Measurements from ENCODE around the gene SORBS1. TPM values are rescaled to one million over a fixed set of nuclear protein-coding genes. Genes with fewer than 3 reads are reported as not detected.

Gene SORBS1
- total and polyA plus RNA-seq, 9 of the 15 experiments (the other 6 are each of a cell fraction or from before 2014, with no cell fraction given): 2.0 to 13.3 (median 6.5) TPM

DNA sequence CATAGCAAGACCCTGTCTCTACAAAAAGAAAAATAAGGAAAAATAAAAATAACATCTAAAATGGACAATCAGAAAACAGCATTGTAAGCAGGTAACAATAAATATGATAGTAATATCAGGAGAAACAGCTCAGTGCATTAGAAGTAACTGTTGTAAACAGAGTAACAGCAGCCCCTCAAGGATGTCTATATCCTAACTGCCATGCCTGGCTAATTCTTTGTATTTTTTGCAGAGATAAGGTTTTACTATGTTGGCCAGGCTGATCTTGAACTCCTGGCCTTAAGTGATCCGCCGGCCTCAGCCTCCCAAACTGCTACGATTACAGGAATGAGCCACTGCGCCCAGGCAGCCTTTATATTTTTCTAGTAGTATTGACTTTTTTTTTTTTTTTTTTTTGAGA is 7.5 kb downstream of the SORBS1 start:
- no peak overlapping the region for H2AFZ ChIP-seq (ENCODE audit: low read depth, low read length)
- BruUV-seq (replicated peaks): no TSS peak
- no peak for DNase-seq (ENCODE audit: extremely low read depth in 1 of 4, low spot score in 3 of 4)
- intact Hi-C loops (cut with micrococcal nuclease): no loop called here
- H3K9ac ChIP-seq (ENCODE audit: insufficient read depth in 1 of 2, low read depth in 2 of 2, low read length in 2 of 2): no peak overlapping the region
- no peak overlapping the region for H3K4me2 ChIP-seq (ENCODE audit: insufficient read depth, low read length)
- H4K20me1 ChIP-seq (replicated peaks; ENCODE audit: control insufficient read depth, insufficient read depth, low read length): no peaks in the 10 kb centered on the region
- ATAC-seq: peak; percentile 32; the same call in 1 of the 3 replicates
- in situ Hi-C loops (cut with MboI): no loop called here
- FAIRE-seq: no peak
- H3K36me3 ChIP-seq (ENCODE audit: control insufficient read depth, insufficient read depth, low read length): no peaks in the 10 kb centered on the region
- no peaks in the 10 kb centered on the region for H3K27me3 ChIP-seq (ENCODE audit: control insufficient read depth in 2 of 2, insufficient read depth in 2 of 2, low read length in 2 of 2)
- no peaks in the 10 kb centered on the region for H3K79me2 ChIP-seq (ENCODE audit: control insufficient read depth, insufficient read depth, low read length)
- H3K4me3 ChIP-seq: no peak overlapping the region
- WGBS (ENCODE audit: insufficient coverage, low coverage, missing lambda C conversion rate): 21% methylated on average over 4 of the region's 4 CpGs
- no peaks in the 10 kb centered on the region for H3K9me3 ChIP-seq (replicated peaks; ENCODE audit: control insufficient read depth, insufficient read depth, low read depth, low read length)
- H3K27ac ChIP-seq (ENCODE audit: extremely low read depth, low read depth, low read length): no peak overlapping the region
- H3K9me1 ChIP-seq (ENCODE audit: control insufficient read depth, insufficient read depth, low read length): no peaks in the 10 kb centered on the region
- ChIA-PET POLR2A (interaction anchor here (2.2 kb wide), 1 partner anchor 11 kb away, joined by 7 read pairs; no protein-coding TSS in a partner anchor), CTCF (ENCODE audit: low intra/inter-chr PET ratio) (no interaction called here)
- H3K4me1 ChIP-seq (replicated peaks in 1 of 2; ENCODE audit: control insufficient read depth in 2 of 2, insufficient read depth in 2 of 2, low read length in 2 of 2): peaks cover 0 to 10% of the 10 kb centered on the region in 2 experiments; a peak in 3 of 5 replicates
- no peak for TF ChIP-seq JUN (IDR thresholded peaks at IDR 0.05; ENCODE audit: borderline replicate concordance, low read depth, low read length)
- TF ChIP-seq JUN (CRISPR knock-in tag; IDR thresholded peaks at IDR 0.05; ENCODE audit: borderline replicate concordance): no peak
- TF ChIP-seq KAT2B (IDR thresholded peaks at IDR 0.05; ENCODE audit: low read depth, low read length): no peak
- TF ChIP-seq, protein P1, sequence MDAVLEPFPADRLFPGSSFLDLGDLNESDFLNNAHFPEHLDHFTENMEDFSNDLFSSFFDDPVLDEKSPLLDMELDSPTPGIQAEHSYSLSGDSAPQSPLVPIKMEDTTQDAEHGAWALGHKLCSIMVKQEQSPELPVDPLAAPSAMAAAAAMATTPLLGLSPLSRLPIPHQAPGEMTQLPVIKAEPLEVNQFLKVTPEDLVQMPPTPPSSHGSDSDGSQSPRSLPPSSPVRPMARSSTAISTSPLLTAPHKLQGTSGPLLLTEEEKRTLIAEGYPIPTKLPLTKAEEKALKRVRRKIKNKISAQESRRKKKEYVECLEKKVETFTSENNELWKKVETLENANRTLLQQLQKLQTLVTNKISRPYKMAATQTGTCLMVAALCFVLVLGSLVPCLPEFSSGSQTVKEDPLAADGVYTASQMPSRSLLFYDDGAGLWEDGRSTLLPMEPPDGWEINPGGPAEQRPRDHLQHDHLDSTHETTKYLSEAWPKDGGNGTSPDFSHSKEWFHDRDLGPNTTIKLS (IDR thresholded peaks at IDR 0.05; ENCODE audit: borderline replicate concordance, low read depth): no peak
- peak; percentile 63 for TF ChIP-seq CBFA2T2 (conservative IDR thresholded peaks at IDR 0.05)
- peak; percentile 32; the same call in 1 of the 2 replicates for TF ChIP-seq ARID1B (IDR thresholded peaks at IDR 0.05)
- no peak for TF ChIP-seq NCOA6 (IDR thresholded peaks at IDR 0.05)
- TF ChIP-seq POLR2G (IDR thresholded peaks at IDR 0.05; ENCODE audit: low read depth, low read length): no peak
- TF ChIP-seq SNIP1 (IDR thresholded peaks at IDR 0.05; ENCODE audit: low read depth): no peak
- TF ChIP-seq TAL1 (IDR thresholded peaks at IDR 0.05): peak; percentile 30; the same call in 1 of the 2 replicates
- TF ChIP-seq NCOR1 (IDR thresholded peaks at IDR 0.05): peak; percentile 18; the same call in 1 of the 2 replicates
- TF ChIP-seq RBM17 (IDR thresholded peaks at IDR 0.05; ENCODE audit: borderline replicate concordance, low read depth, low read length): no peak
- TF ChIP-seq SREBF2 (CRISPR knock-in tag; IDR thresholded peaks at IDR 0.05): no peak
- no peak for TF ChIP-seq SP2 (IDR thresholded peaks at IDR 0.05; ENCODE audit: extremely low read depth, low read depth, low read length, poor library complexity, severe bottlenecking)
- TF ChIP-seq DACH1 (IDR thresholded peaks at IDR 0.05; ENCODE audit: partially characterized antibody): no peak
- TF ChIP-seq SETDB1 (IDR thresholded peaks at IDR 0.05; ENCODE audit: low read length): no peak
- TF ChIP-seq, protein P2, sequence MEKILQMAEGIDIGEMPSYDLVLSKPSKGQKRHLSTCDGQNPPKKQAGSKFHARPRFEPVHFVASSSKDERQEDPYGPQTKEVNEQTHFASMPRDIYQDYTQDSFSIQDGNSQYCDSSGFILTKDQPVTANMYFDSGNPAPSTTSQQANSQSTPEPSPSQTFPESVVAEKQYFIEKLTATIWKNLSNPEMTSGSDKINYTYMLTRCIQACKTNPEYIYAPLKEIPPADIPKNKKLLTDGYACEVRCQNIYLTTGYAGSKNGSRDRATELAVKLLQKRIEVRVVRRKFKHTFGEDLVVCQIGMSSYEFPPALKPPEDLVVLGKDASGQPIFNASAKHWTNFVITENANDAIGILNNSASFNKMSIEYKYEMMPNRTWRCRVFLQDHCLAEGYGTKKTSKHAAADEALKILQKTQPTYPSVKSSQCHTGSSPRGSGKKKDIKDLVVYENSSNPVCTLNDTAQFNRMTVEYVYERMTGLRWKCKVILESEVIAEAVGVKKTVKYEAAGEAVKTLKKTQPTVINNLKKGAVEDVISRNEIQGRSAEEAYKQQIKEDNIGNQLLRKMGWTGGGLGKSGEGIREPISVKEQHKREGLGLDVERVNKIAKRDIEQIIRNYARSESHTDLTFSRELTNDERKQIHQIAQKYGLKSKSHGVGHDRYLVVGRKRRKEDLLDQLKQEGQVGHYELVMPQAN (IDR thresholded peaks at IDR 0.05; ENCODE audit: borderline replicate concordance): no peak
- TF ChIP-seq ZNF121 (CRISPR knock-in tag; conservative IDR thresholded peaks at IDR 0.05): peak; percentile 20; the same call in 1 of the 2 replicates
- TF ChIP-seq, protein P3, sequence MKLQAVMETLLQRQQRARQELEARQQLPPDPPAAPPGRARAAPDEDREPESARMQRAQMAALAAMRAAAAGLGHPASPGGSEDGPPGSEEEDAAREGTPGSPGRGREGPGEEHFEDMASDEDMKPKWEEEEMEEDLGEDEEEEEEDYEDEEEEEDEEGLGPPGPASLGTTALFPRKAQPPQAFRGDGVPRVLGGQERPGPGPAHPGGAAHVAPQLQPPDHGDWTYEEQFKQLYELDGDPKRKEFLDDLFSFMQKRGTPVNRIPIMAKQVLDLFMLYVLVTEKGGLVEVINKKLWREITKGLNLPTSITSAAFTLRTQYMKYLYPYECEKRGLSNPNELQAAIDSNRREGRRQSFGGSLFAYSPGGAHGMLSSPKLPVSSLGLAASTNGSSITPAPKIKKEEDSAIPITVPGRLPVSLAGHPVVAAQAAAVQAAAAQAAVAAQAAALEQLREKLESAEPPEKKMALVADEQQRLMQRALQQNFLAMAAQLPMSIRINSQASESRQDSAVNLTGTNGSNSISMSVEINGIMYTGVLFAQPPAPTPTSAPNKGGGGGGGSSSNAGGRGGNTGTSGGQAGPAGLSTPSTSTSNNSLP (IDR thresholded peaks at IDR 0.05; ENCODE audit: borderline replicate concordance, low read depth, low read length): no peak
- TF ChIP-seq ZNF384 (IDR thresholded peaks at IDR 0.05; ENCODE audit: low read depth, low read length): no peak
